Immature natural killer cell (primary cell): ENCODE data around the gene CD320. TPM values are rescaled to one million over a fixed set of nuclear protein-coding genes. Genes with fewer than 3 reads are reported as not detected.
"Not testable (repeated sequence)": the region's sequence is repeated elsewhere in the genome, so short reads cannot be mapped to it uniquely, and the experiment has no call there.

Experiments
- DNase-seq, 3 donors: peaks; one replicate each; pipeline ENCODE4 v3.0.0; 2022; ENCODE audit warnings: mixed read lengths in 1 of 3
- H3K27ac Mint-ChIP-seq, 6 donors: one replicate each; pipeline ENCODE4 v1.8.0; 2020; ENCODE audit warnings: mixed read lengths in 6 of 6, mild to moderate bottlenecking in 5 of 6, inconsistent platforms in 4 of 6, moderate library complexity in 3 of 6
- H3K27me3 Mint-ChIP-seq, 3 donors: one replicate each; pipeline ENCODE4 v1.8.0; 2020 to 2021; ENCODE audit warnings: low read depth in 3 of 3, mild to moderate bottlenecking in 3 of 3, mixed read lengths in 3 of 3, moderate library complexity in 3 of 3, inconsistent platforms in 1 of 3
- H3K36me3 Mint-ChIP-seq, 3 donors: one replicate each; pipeline ENCODE4 v1.8.0; 2020; ENCODE audit warnings: mixed read lengths in 3 of 3, inconsistent platforms in 2 of 3, mild to moderate bottlenecking in 2 of 3
- H3K4me1 Mint-ChIP-seq, 2 donors: one replicate each; pipeline ENCODE4 v1.8.0; 2020; ENCODE audit warnings: inconsistent platforms in 2 of 2, mild to moderate bottlenecking in 2 of 2, mixed read lengths in 2 of 2, moderate library complexity in 1 of 2
- H3K4me3 Mint-ChIP-seq, 5 donors: one replicate each; pipeline ENCODE4 v1.8.0; 2020; ENCODE audit warnings: mild to moderate bottlenecking in 5 of 5, mixed read lengths in 5 of 5, inconsistent platforms in 3 of 5, moderate library complexity in 3 of 5
- H3K9me3 Mint-ChIP-seq, 6 donors: one replicate each; pipeline ENCODE4 v1.8.0; 2020; ENCODE audit warnings: mild to moderate bottlenecking in 6 of 6, mixed read lengths in 6 of 6, inconsistent platforms in 4 of 6, moderate library complexity in 3 of 6
- polyA plus RNA-seq, 3 donors: library from polyadenylated mRNA; unstranded; fragments of 300-500 nt; fragmentation: Illumina TruSeq; gene quantifications; one replicate each; pipeline ENCODE4 v1.2.3, GENCODE V29; 2021

The CD320 gene
- polyA plus RNA-seq, 3 donors from 2014 or later, result 86.4 to 105 (median 90.3) TPM

GRCh38 chr19:8310342-8311055 is 2.3 kb upstream of the CD320 start:
- H3K27ac Mint-ChIP-seq, result no peak overlapping the region
- H3K4me3 Mint-ChIP-seq, result no peak overlapping the region
- H3K36me3 Mint-ChIP-seq, result peaks cover 0 to 10% (median 0%) of the 10 kb centered on the region in 3 donors
- DNase-seq, result no peak
- H3K27me3 Mint-ChIP-seq, result peaks cover 0 to 8% (median 6%) of the 10 kb centered on the region in 3 donors
- peaks cover 38 to 39% of the 10 kb centered on the region in 2 donors for H3K4me1 Mint-ChIP-seq
- H3K9me3 Mint-ChIP-seq, result no peaks in the 10 kb centered on the region

GRCh38 chr19:8308891-8309291 is 733 bp upstream of the CD320 start:
- H3K36me3 Mint-ChIP-seq, result peaks cover 0 to 6% (median 0%) of the 10 kb centered on the region in 3 donors
- DNase-seq, result no peak
- H3K4me1 Mint-ChIP-seq, result peaks cover 39 to 40% of the 10 kb centered on the region in 2 donors
- peaks cover 0 to 8% (median 4%) of the 10 kb centered on the region in 3 donors for H3K27me3 Mint-ChIP-seq
- peak overlapping the region; percentile 88 to 96 (median 93) for H3K4me3 Mint-ChIP-seq
- no peaks in the 10 kb centered on the region for H3K9me3 Mint-ChIP-seq
- H3K27ac Mint-ChIP-seq, result peak overlapping the region; percentile 58 to 87 (median 82)

GRCh38 chr19:8307400-8307964 is 676 bp downstream of the CD320 start:
- Mint-ChIP-seq H3K9me3 (no peaks in the 10 kb centered on the region), H3K27ac (peak overlapping the region; percentile 58 to 95 (median 82)), H3K4me1 (peaks cover 39 to 40% of the 10 kb centered on the region in 2 donors), H3K4me3 (peak overlapping the region; percentile 88 to 96 (median 93)), H3K36me3 (peaks cover 0 to 6% (median 0%) of the 10 kb centered on the region in 3 donors), H3K27me3 (peaks cover 0 to 8% (median 4%) of the 10 kb centered on the region in 3 donors)
- DNase-seq, result no peak

- H3K27me3 Mint-ChIP-seq, result peaks cover 0 to 8% (median 4%) of the 10 kb centered on the region in 3 donors
- peak overlapping the region; percentile 58 to 95 (median 72) for H3K27ac Mint-ChIP-seq
- H3K4me1 Mint-ChIP-seq, result peaks cover 39 to 40% of the 10 kb centered on the region in 2 donors
- H3K36me3 Mint-ChIP-seq, result peaks cover 0 to 6% (median 0%) of the 10 kb centered on the region in 3 donors
- no peaks in the 10 kb centered on the region for H3K9me3 Mint-ChIP-seq
- no peak for DNase-seq
- peak overlapping the region; percentile 88 to 96 (median 93) for H3K4me3 Mint-ChIP-seq
Observed at GRCh38 chr19:8306235-8307054, 1.7 kb downstream of the CD320 start.

- peaks cover 0 to 8% (median 4%) of the 10 kb centered on the region in 3 donors for H3K27me3 Mint-ChIP-seq
- H3K4me1 Mint-ChIP-seq, result peaks cover 39 to 40% of the 10 kb centered on the region in 2 donors
- DNase-seq, result no peak
- H3K4me3 Mint-ChIP-seq, result peak overlapping the region; percentile 88 to 96 (median 93)
- H3K9me3 Mint-ChIP-seq, result no peaks in the 10 kb centered on the region
- peaks cover 0 to 6% (median 0%) of the 10 kb centered on the region in 3 donors for H3K36me3 Mint-ChIP-seq
- H3K27ac Mint-ChIP-seq, result peak overlapping the region; percentile 46 to 95 (median 72)
Observed at GRCh38 chr19:8305798-8306197, 2.4 kb downstream of the CD320 start.

GRCh38 chr19:8304841-8305621 is 3.1 kb downstream of the CD320 start:
- Mint-ChIP-seq H3K36me3 (peaks cover 0 to 3% (median 0%) of the 10 kb centered on the region in 3 donors), H3K27me3 (peaks cover 0 to 8% (median 4%) of the 10 kb centered on the region in 3 donors), H3K27ac (peak overlapping the region in 2 of 6 donors; percentile 58 to 60), H3K9me3 (no peaks in the 10 kb centered on the region), H3K4me3 (peak overlapping the region in 2 of 5 donors; percentile 7 to 36), H3K4me1 (peaks cover 39 to 40% of the 10 kb centered on the region in 2 donors)
- no peak for DNase-seq

- Mint-ChIP-seq H3K4me3 (no peak overlapping the region), H3K27ac (peak overlapping the region in 1 of 6 donors; percentile 12), H3K9me3 (no peaks in the 10 kb centered on the region), H3K36me3 (no peaks in the 10 kb centered on the region), H3K27me3 (peaks cover 0 to 7% (median 4%) of the 10 kb centered on the region in 3 donors), H3K4me1 (peaks cover 21 to 25% of the 10 kb centered on the region in 2 donors)
- DNase-seq, result no peak
Observed at GRCh38 chr19:8302734-8303133, 5.4 kb downstream of the CD320 start.

- H3K36me3 Mint-ChIP-seq, result no peaks in the 10 kb centered on the region
- H3K27me3 Mint-ChIP-seq, result peaks cover 0 to 5% (median 4%) of the 10 kb centered on the region in 3 donors
- no peaks in the 10 kb centered on the region for H3K9me3 Mint-ChIP-seq
- no peak for DNase-seq
- H3K4me1 Mint-ChIP-seq, result peaks cover 17 to 20% of the 10 kb centered on the region in 2 donors
- no peak overlapping the region for H3K4me3 Mint-ChIP-seq
- peak overlapping the region in 1 of 6 donors; percentile 12 for H3K27ac Mint-ChIP-seq
Observed at GRCh38 chr19:8302357-8302691, 5.8 kb downstream of the CD320 start.

GRCh38 chr19:8291337-8291736 is 16.8 kb downstream of the CD320 start:
- H3K9me3 Mint-ChIP-seq, H3K27me3 Mint-ChIP-seq, H3K4me3 Mint-ChIP-seq, H3K4me1 Mint-ChIP-seq, H3K36me3 Mint-ChIP-seq, H3K27ac Mint-ChIP-seq, DNase-seq: not testable (repeated sequence)

- not testable (repeated sequence) for H3K9me3 Mint-ChIP-seq, H3K27ac Mint-ChIP-seq, H3K4me3 Mint-ChIP-seq, DNase-seq, H3K36me3 Mint-ChIP-seq, H3K27me3 Mint-ChIP-seq, H3K4me1 Mint-ChIP-seq
Observed at GRCh38 chr19:8276508-8276907, 31.6 kb downstream of the CD320 start.

- Mint-ChIP-seq H3K27ac (peak overlapping the region; percentile 88 to 96 (median 94)), H3K4me1 (peaks cover 16 to 17% of the 10 kb centered on the region in 2 donors), H3K9me3 (no peaks in the 10 kb centered on the region), H3K36me3 (no peaks in the 10 kb centered on the region), H3K27me3 (peaks cover 0 to 13% (median 4%) of the 10 kb centered on the region in 3 donors), H3K4me3 (peak overlapping the region; percentile 88 to 95 (median 93))
- no peak for DNase-seq
Observed at GRCh38 chr19:8269724-8270123, 38.4 kb downstream of the CD320 start.

- DNase-seq, result no peak
- Mint-ChIP-seq H3K27ac (peak overlapping the region in 1 of 6 donors; percentile 41), H3K27me3 (peaks cover 0 to 13% (median 4%) of the 10 kb centered on the region in 3 donors), H3K36me3 (no peaks in the 10 kb centered on the region), H3K9me3 (no peaks in the 10 kb centered on the region), H3K4me3 (no peak overlapping the region), H3K4me1 (peaks cover 27 to 30% of the 10 kb centered on the region in 2 donors)
Observed at GRCh38 chr19:8265872-8266271, 42.3 kb downstream of the CD320 start.

GRCh38 chr19:8264248-8264647 is 43.9 kb downstream of the CD320 start:
- H3K4me3 Mint-ChIP-seq, H3K27ac Mint-ChIP-seq, H3K9me3 Mint-ChIP-seq, H3K36me3 Mint-ChIP-seq, DNase-seq: not testable (repeated sequence)
- peaks cover 0 to 13% (median 4%) of the 10 kb centered on the region in 3 donors for H3K27me3 Mint-ChIP-seq
- H3K4me1 Mint-ChIP-seq, result peaks cover 21 to 26% of the 10 kb centered on the region in 2 donors
